Activated naive CD4-positive, alpha-beta T cell treated with anti-CD3 and anti-CD28 coated beads for 36 hours (primary cell): ENCODE results near the gene ZC3H7A. TPM values are rescaled to one million over a fixed set of nuclear protein-coding genes. Genes with fewer than 3 reads are reported as not detected.

Experiments
- CTCF ChIA-PET: fragments of 350-600 bp; sonication (Branson Sonifier 250); formaldehyde crosslinking; loops from one replicate; lab custom pipeline; 2021; ENCODE audit warnings: antibody characterized with exemption; lab: Charles Lee
- DNase-seq: peaks from one replicate; pipeline ENCODE4 v3.0.0-alpha.2; 2020
- H3K27ac Mint-ChIP-seq: one replicate; pipeline ENCODE4 v1.8.0; 2021; ENCODE audit warnings: mild to moderate bottlenecking, mixed read lengths
- H3K27me3 Mint-ChIP-seq: one replicate; pipeline ENCODE4 v1.8.0; 2021; ENCODE audit warnings: low read depth, mixed read lengths
- H3K36me3 Mint-ChIP-seq: one replicate; pipeline ENCODE4 v1.8.0; 2021; ENCODE audit warnings: low read depth, mixed read lengths
- H3K4me1 Mint-ChIP-seq: one replicate; pipeline ENCODE4 v1.8.0; 2021; ENCODE audit warnings: low read depth, mixed read lengths
- H3K4me3 Mint-ChIP-seq: one replicate; pipeline ENCODE4 v1.8.0; 2021; ENCODE audit warnings: mild to moderate bottlenecking, moderate library complexity, mixed read lengths
- H3K9me3 Mint-ChIP-seq: one replicate; pipeline ENCODE4 v1.8.0; 2021; ENCODE audit warnings: mixed read lengths
- intact Hi-C: fragments of 100-400 bp; cut with micrococcal nuclease; formaldehyde crosslinking; loops from one replicate; pipeline ENCODE4 v1.15.1; 2023
- total RNA-seq, 2 experiments: library from RNA; stranded (reverse); gene quantifications; one replicate each; pipeline ENCODE4 v1.2.3, GENCODE V29; 2021

Gene ZC3H7A, protein sequence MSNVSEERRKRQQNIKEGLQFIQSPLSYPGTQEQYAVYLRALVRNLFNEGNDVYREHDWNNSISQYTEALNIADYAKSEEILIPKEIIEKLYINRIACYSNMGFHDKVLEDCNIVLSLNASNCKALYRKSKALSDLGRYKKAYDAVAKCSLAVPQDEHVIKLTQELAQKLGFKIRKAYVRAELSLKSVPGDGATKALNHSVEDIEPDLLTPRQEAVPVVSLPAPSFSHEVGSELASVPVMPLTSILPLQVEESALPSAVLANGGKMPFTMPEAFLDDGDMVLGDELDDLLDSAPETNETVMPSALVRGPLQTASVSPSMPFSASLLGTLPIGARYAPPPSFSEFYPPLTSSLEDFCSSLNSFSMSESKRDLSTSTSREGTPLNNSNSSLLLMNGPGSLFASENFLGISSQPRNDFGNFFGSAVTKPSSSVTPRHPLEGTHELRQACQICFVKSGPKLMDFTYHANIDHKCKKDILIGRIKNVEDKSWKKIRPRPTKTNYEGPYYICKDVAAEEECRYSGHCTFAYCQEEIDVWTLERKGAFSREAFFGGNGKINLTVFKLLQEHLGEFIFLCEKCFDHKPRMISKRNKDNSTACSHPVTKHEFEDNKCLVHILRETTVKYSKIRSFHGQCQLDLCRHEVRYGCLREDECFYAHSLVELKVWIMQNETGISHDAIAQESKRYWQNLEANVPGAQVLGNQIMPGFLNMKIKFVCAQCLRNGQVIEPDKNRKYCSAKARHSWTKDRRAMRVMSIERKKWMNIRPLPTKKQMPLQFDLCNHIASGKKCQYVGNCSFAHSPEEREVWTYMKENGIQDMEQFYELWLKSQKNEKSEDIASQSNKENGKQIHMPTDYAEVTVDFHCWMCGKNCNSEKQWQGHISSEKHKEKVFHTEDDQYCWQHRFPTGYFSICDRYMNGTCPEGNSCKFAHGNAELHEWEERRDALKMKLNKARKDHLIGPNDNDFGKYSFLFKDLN
- total RNA-seq: 100 to 1,000 TPM; 123 to 127 TPM

DNA sequence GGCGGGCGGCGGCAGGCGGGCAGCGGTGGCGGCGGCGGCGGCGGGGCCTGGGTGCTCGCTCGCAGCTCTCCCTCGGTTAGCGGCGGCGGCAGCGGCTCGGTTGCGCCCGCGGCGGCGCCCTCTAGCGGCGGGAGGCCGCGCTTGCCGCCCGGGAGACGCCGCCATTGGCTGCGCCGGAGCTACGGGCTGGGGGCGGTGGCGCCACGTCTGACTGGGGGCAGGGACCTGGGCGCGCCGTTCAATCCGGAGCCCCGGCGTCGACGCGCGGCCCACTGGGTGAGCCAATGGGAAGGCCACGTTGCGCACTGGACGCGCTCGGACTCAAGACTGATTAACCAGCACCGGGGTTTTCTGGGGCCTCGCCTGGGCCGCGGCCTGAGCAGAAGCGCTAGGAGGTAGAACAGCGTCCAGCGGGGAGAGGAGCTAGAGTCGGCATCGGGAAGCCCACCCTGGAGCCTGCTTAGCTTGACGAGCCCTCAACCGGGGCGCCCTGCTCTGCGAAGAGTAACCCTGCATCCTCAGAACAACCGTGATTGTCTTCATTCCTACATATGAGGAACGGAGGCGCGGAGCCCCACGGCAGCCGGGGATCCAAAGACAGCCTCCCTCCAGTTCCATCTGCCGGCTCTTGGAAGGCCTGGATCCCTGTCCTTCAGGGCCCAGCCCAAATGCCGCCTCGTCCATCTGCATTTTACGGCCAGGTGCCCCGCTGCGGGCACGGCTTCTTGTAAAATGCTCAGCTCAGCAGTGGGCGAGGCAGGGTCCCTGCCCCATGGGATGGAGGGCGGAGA is at the start of gene ZC3H7A:
Gene ZC3H7A, minus strand, starts transcription at position 93 of the 791 bp plus-strand sequence. CDS start 14,904 bp downstream, outside the sequence.
- H3K27me3 Mint-ChIP-seq: no peaks in the 10 kb centered on the region
- H3K36me3 Mint-ChIP-seq: peaks cover 41% of the 10 kb centered on the region
- H3K9me3 Mint-ChIP-seq: no peaks in the 10 kb centered on the region
- H3K4me1 Mint-ChIP-seq: peaks cover 72% of the 10 kb centered on the region
- peak; percentile 95 for DNase-seq
- peak within 1 kb of the TSS; percentile 92 for H3K4me3 Mint-ChIP-seq
- CTCF ChIA-PET: interaction anchor here (0.6 to 4.0 kb wide), 19 partner anchors 10 to 271 kb away, joined by 3 to 47 read pairs (median 4); partner anchors contain the start of genes RSL1D1 and TXNDC11
- H3K27ac Mint-ChIP-seq: peak within 1 kb of the TSS; percentile 93
- intact Hi-C loops: loop anchor here (1.0 to 10.0 kb wide), 10 partner anchors 13 to 853 kb away; partner anchors contain the start of genes CLEC16A, GSPT1, LITAF and RSL1D1

DNA sequence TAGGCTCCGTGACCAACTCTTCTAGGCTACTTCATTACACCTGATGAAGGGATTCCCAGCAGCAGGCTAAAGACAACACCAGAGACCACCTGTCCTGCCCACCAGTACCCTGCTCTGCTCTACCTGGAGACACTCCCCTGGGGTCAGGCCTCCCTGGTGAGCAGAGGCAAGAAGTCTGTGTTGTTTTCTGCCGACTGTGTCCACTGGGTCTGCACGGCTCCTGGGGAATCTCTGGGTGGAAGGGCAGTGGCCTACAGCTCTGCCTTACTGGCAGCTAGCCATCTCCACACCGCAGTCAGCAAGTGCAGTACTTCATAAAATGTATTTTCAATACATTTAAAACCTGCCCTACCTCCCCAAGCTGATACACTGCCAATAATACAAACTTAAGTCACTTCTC is 47.4 kb upstream of the ZC3H7A start:
- DNase-seq: no peak
- H3K36me3 Mint-ChIP-seq: peaks cover 60% of the 10 kb centered on the region
- peaks cover 33% of the 10 kb centered on the region for H3K4me1 Mint-ChIP-seq
- no peaks in the 10 kb centered on the region for H3K27me3 Mint-ChIP-seq
- CTCF ChIA-PET: interaction anchor here (0.6 kb wide), 1 partner anchor 31 kb away, joined by 4 read pairs; no protein-coding TSS in a partner anchor
- intact Hi-C loops: no loop called here
- H3K4me3 Mint-ChIP-seq: no peak overlapping the region
- H3K9me3 Mint-ChIP-seq: no peaks in the 10 kb centered on the region
- peak overlapping the region; percentile 36 for H3K27ac Mint-ChIP-seq

DNA sequence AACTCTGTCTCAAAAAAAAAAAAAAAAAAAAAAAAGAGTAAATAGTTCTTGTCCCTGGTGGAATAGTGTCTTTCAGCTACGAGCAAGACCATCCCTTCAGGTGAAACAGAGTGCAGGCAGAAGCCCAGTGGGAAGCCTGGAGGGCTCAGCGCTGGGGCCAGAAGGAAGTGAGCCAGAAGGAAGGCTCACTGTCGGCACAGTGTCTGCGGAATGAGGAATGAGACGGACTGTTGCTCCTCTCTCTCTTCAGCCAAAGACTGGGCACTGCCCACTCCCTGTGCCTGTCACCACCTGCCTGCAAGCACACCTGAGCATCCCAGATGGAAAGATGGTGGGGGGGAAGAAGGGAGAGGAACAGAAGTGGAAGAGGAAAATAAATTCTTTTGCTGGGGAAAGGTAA is 46.8 kb upstream of the ZC3H7A start:
- intact Hi-C loops: no loop called here
- peaks cover 27% of the 10 kb centered on the region for H3K4me1 Mint-ChIP-seq
- CTCF ChIA-PET: interaction anchor here (0.6 kb wide), 1 partner anchor 185 kb away, joined by 3 read pairs; no protein-coding TSS in a partner anchor

DNA sequence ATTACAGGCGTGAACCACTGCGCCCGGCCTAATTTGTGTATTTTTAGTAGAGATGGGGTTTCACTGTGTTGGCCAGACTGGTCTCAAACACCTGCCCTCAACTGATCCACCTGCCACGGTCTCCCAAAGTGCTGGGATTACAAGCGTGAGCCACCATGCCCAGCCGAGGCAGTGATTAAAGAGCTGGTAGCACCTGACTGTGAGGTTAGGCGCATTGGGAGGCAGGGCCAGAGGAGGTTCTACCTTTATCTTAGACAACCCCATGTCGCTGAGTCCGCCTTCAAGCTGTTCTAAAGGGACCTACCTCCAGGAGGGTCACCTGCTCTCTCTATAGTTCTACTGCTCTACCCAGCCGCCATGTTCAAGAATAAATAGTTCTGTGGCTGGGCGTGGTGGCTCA is 46.1 kb upstream of the ZC3H7A start:
- H3K36me3 Mint-ChIP-seq: peaks cover 53% of the 10 kb centered on the region

More for the DNA sequence above, 46.8 kb upstream of the ZC3H7A start:
- Mint-ChIP-seq H3K4me3 (no peak overlapping the region), H3K27me3 (no peaks in the 10 kb centered on the region), H3K36me3 (peaks cover 56% of the 10 kb centered on the region), H3K27ac (no peak overlapping the region), H3K9me3 (no peaks in the 10 kb centered on the region)
- DNase-seq: no peak

DNA sequence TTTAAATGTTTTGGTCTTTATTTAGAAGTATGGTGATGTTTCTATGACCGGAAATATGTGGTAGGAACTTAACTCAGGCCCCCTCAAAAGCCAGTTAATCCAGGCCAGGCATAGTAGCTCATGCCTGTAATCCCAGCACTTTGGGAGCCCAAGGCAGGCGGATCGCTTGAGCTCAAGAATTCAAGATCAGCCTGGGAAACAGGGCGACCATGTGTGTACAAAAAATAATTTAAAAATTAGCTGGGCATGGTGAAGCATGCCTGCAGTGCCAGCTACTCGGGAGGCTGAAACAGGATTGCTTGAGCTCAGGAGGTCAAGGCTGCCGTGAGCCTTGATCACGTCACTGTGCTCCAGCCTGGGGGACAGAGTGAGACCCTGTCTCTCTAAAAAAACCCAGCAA is 44.0 kb upstream of the ZC3H7A start:
- Mint-ChIP-seq H3K9me3 (no peaks in the 10 kb centered on the region), H3K27ac (no peak overlapping the region), H3K27me3 (no peaks in the 10 kb centered on the region), H3K4me3 (no peak overlapping the region), H3K36me3 (peaks cover 51% of the 10 kb centered on the region), H3K4me1 (peaks cover 10% of the 10 kb centered on the region)
- no peak for DNase-seq
- CTCF ChIA-PET: interaction anchor here (1.0 kb wide), 1 partner anchor 44 kb away, joined by 3 read pairs; the partner anchor contains the start of gene ZC3H7A
- intact Hi-C loops: no loop called here

More for the DNA sequence above, 46.1 kb upstream of the ZC3H7A start:
- Mint-ChIP-seq H3K27ac (no peak overlapping the region), H3K9me3 (no peaks in the 10 kb centered on the region), H3K4me3 (no peak overlapping the region), H3K27me3 (no peaks in the 10 kb centered on the region), H3K4me1 (peaks cover 23% of the 10 kb centered on the region)
- CTCF ChIA-PET: interaction anchor here (0.6 to 0.7 kb wide), 2 partner anchors 45 to 185 kb away, joined by 3 to 4 read pairs; no protein-coding TSS in a partner anchor
- no peak for DNase-seq
- intact Hi-C loops: no loop called here

DNA sequence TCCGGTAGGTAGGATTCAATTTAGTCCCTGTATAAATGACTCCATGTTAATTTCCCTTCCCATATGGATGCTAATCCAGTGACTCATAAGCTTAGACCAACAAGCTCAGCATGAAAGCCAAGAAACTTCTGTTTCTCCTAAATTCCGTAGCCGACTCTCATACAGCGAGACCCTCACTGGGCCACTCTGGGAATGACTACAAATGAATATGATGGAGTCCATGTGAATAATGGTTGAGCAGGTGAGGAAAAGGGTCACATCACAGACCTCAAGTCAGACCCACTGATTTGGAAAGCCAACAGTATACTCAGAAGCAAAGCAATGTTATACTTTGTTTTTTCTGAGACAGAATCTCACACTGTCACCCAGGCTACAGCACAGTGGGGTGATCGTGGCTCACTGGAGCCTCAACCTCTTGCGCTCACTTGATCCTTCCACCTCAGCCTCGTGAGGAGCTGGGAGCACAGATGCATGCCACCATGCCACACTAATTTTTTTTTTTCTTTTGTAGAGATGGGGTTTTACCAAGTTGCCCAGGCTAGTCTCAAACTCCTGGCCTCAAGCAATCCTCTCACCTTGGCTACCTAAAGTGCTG is 39.7 kb upstream of the ZC3H7A start:
- H3K4me3 Mint-ChIP-seq: no peak overlapping the region
- CTCF ChIA-PET: interaction anchor here (0.6 kb wide), 2 partner anchors 9 to 13 kb away, joined by 3 read pairs; no protein-coding TSS in a partner anchor
- peaks cover 28% of the 10 kb centered on the region for H3K36me3 Mint-ChIP-seq
- intact Hi-C loops: no loop called here
- H3K27me3 Mint-ChIP-seq: no peaks in the 10 kb centered on the region
- no peaks in the 10 kb centered on the region for H3K9me3 Mint-ChIP-seq
- no peak overlapping the region for H3K27ac Mint-ChIP-seq
- peaks cover 1% of the 10 kb centered on the region for H3K4me1 Mint-ChIP-seq
- no peak for DNase-seq

DNA sequence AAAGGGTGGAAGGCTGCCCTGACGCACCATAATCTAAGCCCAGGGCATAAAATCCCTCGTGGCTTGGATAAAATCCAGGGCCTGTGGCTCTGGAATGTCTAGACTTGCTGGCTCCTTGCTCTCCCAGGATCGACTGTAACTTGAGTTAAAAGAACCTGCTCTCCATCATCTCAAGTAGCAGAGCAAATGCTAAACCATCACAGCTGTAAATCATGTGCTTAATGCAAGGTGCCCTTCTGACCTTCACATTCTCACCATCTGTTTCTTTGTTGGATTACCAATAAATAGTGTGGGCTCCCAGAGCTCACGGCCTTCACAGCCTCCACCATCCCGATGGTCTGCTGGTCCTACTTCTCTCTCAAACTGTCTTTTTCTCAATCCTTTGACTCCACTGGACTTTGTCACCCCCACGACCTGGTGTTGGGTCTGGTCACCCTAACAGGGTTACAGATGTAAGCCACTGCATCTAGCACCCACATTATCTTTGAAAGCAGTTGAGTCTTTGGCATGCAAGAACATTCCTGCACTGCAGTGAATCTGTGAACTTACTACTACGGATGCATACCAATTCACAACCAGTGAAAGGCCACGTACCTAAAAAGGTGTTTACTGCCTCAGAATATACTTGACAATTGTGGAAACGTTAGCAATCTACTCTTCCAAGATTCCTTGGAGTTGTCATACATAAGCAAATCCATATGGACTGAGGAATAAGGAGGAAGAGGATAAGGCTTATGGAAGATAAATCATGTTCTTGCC is 39.0 kb upstream of the ZC3H7A start:
- CTCF ChIA-PET: interaction anchor here (0.6 kb wide), 2 partner anchors 9 to 13 kb away, joined by 3 read pairs; no protein-coding TSS in a partner anchor
- no peaks in the 10 kb centered on the region for H3K4me1 Mint-ChIP-seq
- no peaks in the 10 kb centered on the region for H3K27me3 Mint-ChIP-seq
- DNase-seq: no peak
- H3K36me3 Mint-ChIP-seq: peaks cover 23% of the 10 kb centered on the region
- intact Hi-C loops: no loop called here
- H3K27ac Mint-ChIP-seq: peak overlapping the region; percentile 38
- H3K9me3 Mint-ChIP-seq: no peaks in the 10 kb centered on the region
- no peak overlapping the region for H3K4me3 Mint-ChIP-seq

DNA sequence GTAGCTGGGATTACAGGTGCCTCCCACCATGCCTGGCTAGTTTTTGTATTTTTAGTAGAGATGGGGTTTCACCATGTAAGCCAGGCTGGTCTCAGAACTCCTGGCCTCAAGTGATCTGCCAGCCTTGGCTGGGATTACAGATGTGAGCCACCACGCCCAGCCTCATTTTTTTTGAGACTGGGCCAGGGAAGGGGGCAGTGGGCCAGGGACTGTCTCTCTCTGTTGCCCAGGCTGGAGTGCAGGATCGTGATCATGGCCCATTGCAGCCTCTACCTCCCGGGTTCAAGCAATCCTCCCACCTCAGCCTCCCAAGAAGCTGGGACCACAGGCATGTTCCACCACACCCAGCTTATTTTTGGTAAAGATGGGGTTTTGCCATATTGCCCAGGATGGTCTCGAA is 38.3 kb upstream of the ZC3H7A start:
- intact Hi-C loops: no loop called here
- peaks cover 21% of the 10 kb centered on the region for H3K36me3 Mint-ChIP-seq
- CTCF ChIA-PET: interaction anchor here (0.6 kb wide), 1 partner anchor 429 kb away, joined by 3 read pairs; no protein-coding TSS in a partner anchor
- H3K9me3 Mint-ChIP-seq: no peaks in the 10 kb centered on the region
- DNase-seq: no peak
- no peaks in the 10 kb centered on the region for H3K4me1 Mint-ChIP-seq
- no peak overlapping the region for H3K27ac Mint-ChIP-seq
- no peaks in the 10 kb centered on the region for H3K27me3 Mint-ChIP-seq
- H3K4me3 Mint-ChIP-seq: no peak overlapping the region

DNA sequence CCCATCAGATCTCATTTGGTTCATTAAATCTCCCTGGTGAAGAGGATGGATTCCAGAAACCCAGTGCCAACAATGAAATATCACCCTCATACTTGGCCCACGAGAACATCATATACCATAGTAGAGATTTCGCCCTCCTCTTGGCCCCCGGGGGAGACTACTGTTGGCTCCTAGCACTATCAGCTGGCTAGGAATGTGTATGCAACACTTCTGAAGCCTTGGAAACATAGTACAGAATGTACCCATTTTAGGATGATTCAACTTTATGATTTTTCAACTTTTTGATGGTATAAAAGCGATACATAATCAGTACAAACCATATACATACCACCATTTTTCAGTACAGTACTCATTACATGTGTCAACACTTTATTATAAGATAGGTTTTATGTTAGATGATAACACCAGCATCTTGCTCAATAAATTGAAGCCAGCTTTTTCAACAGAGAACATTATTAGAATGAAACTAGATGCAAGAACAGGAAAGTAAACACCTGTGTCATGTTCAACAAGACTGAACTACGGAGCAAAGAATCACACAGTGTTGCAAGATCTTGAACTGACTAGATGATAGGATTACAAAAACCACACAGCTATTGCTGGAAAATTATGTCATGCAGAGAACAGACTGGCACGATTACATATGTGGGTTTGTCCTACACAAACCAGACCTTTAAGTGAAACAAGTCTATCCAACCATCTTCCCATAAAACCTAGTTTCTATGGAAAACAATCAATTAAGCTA is 37.1 kb upstream of the ZC3H7A start:
- no peaks in the 10 kb centered on the region for H3K27me3 Mint-ChIP-seq
- intact Hi-C loops: no loop called here
- no peak for DNase-seq
- H3K9me3 Mint-ChIP-seq: no peaks in the 10 kb centered on the region
- H3K27ac Mint-ChIP-seq: no peak overlapping the region
- H3K36me3 Mint-ChIP-seq: peaks cover 13% of the 10 kb centered on the region
- no peaks in the 10 kb centered on the region for H3K4me1 Mint-ChIP-seq
- CTCF ChIA-PET: no interaction called here
- H3K4me3 Mint-ChIP-seq: no peak overlapping the region

DNA sequence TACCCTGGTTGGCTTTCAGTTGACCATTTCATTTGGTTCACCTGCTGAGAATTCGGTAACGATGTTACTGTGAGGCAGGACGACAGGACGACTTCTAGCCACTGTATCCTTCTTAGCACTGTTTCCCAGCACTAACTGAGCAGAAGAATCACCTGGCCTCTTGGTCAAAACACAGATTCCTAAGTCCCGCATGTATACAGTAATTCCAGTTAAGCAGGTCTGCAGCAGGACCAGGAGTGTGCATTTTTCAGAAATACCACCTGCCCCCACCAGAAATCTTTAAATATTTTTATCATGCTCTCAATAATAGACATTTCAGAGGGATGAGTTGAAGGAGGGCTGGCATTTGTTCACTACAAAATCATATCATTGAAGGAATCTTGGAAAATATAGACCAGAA is 31.6 kb upstream of the ZC3H7A start:
- Mint-ChIP-seq H3K9me3 (no peaks in the 10 kb centered on the region), H3K27me3 (no peaks in the 10 kb centered on the region), H3K36me3 (no peaks in the 10 kb centered on the region), H3K27ac (no peak overlapping the region), H3K4me1 (no peaks in the 10 kb centered on the region), H3K4me3 (no peak overlapping the region)
- DNase-seq: no peak
- intact Hi-C loops: no loop called here
- CTCF ChIA-PET: interaction anchor here (0.6 to 0.7 kb wide), 2 partner anchors 13 to 454 kb away, joined by 3 read pairs; no protein-coding TSS in a partner anchor
